Measurements from ENCODE around the gene JDP2.

Gene JDP2

DNA sequence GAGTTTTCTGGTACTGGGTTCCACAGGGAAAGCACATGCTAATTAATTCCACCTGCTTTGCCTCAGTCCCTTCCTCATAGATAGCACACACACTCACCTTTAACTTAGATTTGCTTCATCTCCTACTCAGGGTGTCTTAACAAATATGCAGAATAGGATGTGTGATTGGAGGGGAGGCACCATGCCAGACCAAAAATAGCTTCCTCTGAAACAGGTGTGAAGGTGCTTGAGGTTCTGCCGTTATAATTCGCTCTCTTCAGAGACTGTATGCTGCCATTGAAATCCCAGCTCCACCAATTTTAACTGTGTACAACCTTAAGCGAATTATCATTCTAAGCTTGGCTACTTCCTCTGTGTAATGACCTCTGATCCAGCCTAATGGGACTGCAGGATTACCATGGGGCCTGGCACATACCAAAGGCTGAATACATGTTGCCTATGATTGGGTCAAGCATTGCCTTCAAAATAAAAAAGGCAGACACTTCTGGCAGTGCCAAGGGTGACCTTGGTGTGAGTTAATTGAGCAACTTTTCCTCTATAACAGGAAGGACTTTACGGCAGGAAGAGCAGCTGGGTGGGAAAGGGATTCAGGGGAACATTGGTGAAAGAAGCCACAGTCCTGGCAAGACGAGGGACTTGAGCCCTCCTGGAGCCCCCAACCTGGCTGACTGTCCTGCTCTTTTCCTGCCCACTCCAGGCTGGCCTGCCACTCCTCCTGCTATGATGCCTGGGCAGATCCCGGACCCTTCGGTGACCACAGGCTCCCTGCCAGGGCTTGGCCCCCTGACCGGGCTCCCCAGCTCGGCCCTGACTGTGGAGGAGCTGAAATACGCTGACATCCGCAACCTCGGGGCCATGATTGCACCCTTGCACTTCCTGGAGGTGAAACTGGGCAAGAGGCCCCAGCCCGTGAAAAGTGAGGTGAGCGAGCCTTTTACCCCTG is 9.7 kb downstream of the JDP2 start:
- Histone ChIP-seq H3F3A (ENCODE audit: insufficient read depth) (peaks cover 43% of the 10 kb centered on the region), H3K27ac (ENCODE audit: low read depth, low read length) (peak overlapping the region; percentile 96), H3K9me2 (replicated peaks; ENCODE audit: insufficient read depth, low read length) (no peaks in the 10 kb centered on the region), H3K36me3 (ENCODE audit: low read length) (peaks cover 19% of the 10 kb centered on the region), H3K4me3 (ENCODE audit: insufficient read depth, low read length, poor library complexity, severe bottlenecking) (no peak overlapping the region), H2AFZ (ENCODE audit: low read depth, low read length, severe bottlenecking) (no peak overlapping the region), H3K27me3 (ENCODE audit: low read length) (no peaks in the 10 kb centered on the region), H3K4me2 (ENCODE audit: low read depth, low read length, poor library complexity, severe bottlenecking) (peak overlapping the region; percentile 62), H3K79me2 (ENCODE audit: insufficient read depth, low read length) (peaks cover 84% of the 10 kb centered on the region), H4K20me1 (ENCODE audit: low read depth, low read length) (no peaks in the 10 kb centered on the region), H3K9me3 (ENCODE audit: insufficient read depth, low read length) (no peaks in the 10 kb centered on the region), H3K9ac (ENCODE audit: low read length) (peak overlapping the region; percentile 58)
- TF ChIP-seq, protein P1, sequence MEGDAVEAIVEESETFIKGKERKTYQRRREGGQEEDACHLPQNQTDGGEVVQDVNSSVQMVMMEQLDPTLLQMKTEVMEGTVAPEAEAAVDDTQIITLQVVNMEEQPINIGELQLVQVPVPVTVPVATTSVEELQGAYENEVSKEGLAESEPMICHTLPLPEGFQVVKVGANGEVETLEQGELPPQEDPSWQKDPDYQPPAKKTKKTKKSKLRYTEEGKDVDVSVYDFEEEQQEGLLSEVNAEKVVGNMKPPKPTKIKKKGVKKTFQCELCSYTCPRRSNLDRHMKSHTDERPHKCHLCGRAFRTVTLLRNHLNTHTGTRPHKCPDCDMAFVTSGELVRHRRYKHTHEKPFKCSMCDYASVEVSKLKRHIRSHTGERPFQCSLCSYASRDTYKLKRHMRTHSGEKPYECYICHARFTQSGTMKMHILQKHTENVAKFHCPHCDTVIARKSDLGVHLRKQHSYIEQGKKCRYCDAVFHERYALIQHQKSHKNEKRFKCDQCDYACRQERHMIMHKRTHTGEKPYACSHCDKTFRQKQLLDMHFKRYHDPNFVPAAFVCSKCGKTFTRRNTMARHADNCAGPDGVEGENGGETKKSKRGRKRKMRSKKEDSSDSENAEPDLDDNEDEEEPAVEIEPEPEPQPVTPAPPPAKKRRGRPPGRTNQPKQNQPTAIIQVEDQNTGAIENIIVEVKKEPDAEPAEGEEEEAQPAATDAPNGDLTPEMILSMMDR (IDR thresholded peaks at IDR 0.05; ENCODE audit: insufficient read depth, low read length, poor library complexity, severe bottlenecking): no peak
- TF ChIP-seq EZH2phosphoT487 (conservative IDR thresholded peaks at IDR 0.05; ENCODE audit: low read length): no peak

DNA sequence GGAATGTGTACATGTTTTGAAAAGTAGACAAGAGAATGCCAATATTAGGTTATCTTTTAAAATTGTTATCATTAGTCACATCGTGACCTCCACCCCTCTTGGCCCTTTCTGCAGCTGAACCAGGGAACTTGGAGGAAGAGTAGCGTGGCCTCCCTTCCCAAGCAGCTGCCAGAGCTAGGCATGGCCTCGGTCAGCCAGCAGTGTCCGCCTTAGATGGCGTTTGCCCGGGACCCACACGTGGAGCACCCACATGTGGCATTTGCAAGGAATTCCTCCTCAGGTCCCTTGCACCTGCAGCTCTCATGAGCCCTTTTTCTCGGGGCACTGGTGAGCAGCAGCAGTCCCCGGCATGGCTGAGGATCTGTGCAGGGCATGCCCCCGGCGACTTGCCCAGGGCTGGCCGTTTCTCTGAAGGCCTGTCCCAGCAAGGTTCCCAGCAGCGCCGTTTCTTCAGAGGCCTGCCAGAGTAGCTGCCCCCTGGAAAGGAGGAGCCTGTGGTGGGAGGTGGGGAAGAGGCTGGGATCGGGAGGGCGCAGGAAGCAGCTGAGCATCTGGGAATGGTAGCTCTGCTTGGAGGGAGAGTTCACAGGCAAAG is 10.8 kb downstream of the JDP2 start:
- H3K4me2 ChIP-seq (ENCODE audit: low read depth, low read length, poor library complexity, severe bottlenecking): peak overlapping the region; percentile 87
- peaks cover 91% of the 10 kb centered on the region for H3K79me2 ChIP-seq (ENCODE audit: insufficient read depth, low read length)
- H3K9ac ChIP-seq (ENCODE audit: low read length): peak overlapping the region; percentile 58; the same call in 1 of the 2 replicates
- H3K9me3 ChIP-seq (ENCODE audit: insufficient read depth, low read length): no peaks in the 10 kb centered on the region
- H3K36me3 ChIP-seq (ENCODE audit: low read length): peaks cover 20% of the 10 kb centered on the region
- H3K27me3 ChIP-seq (ENCODE audit: low read length): no peaks in the 10 kb centered on the region
- peak overlapping the region; percentile 96 for H3K27ac ChIP-seq (ENCODE audit: low read depth, low read length)
- H3K4me3 ChIP-seq (ENCODE audit: insufficient read depth, low read length, poor library complexity, severe bottlenecking): no peak overlapping the region
- H3K9me2 ChIP-seq (replicated peaks; ENCODE audit: insufficient read depth, low read length): no peaks in the 10 kb centered on the region
- no peaks in the 10 kb centered on the region for H4K20me1 ChIP-seq (ENCODE audit: low read depth, low read length)
- TF ChIP-seq, protein P1 (IDR thresholded peaks at IDR 0.05; ENCODE audit: insufficient read depth, low read length, poor library complexity, severe bottlenecking): no peak
- TF ChIP-seq EZH2phosphoT487 (conservative IDR thresholded peaks at IDR 0.05; ENCODE audit: low read length): no peak
- H3F3A ChIP-seq (ENCODE audit: insufficient read depth): peaks cover 42% of the 10 kb centered on the region
- H2AFZ ChIP-seq (ENCODE audit: low read depth, low read length, severe bottlenecking): no peak overlapping the region

DNA sequence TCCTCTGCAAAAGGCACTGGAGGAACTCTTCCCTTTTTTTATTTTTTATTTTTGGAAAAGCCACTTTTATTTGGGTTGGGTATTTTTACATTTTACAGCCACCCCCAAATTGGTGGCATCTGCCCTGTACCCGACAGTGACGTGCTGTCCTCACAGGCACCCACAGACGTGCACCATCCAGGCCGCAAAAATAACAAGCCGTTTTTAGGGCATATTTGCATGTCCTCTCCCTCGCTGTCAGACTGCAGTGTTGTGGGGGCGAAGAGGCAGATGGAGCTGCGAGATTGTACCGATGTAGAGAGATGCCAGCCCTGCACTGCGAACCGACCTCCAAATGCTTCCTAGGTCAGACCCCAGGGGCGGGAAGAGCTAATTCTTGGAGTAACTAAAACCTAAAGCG is 12.2 kb downstream of the JDP2 start:
- H3K4me2 ChIP-seq (ENCODE audit: low read depth, low read length, poor library complexity, severe bottlenecking): peak overlapping the region; percentile 87

More for the DNA sequence above, 12.2 kb downstream of the JDP2 start:
- Histone ChIP-seq H3K4me3 (ENCODE audit: insufficient read depth, low read length, poor library complexity, severe bottlenecking) (peak overlapping the region; percentile 54), H4K20me1 (ENCODE audit: low read depth, low read length) (no peaks in the 10 kb centered on the region), H3K27me3 (ENCODE audit: low read length) (no peaks in the 10 kb centered on the region), H3K9ac (ENCODE audit: low read length) (peak overlapping the region; percentile 58), H3K9me3 (ENCODE audit: insufficient read depth, low read length) (no peaks in the 10 kb centered on the region), H3K27ac (ENCODE audit: low read depth, low read length) (peak overlapping the region; percentile 96), H3K9me2 (replicated peaks; ENCODE audit: insufficient read depth, low read length) (no peaks in the 10 kb centered on the region), H3K36me3 (ENCODE audit: low read length) (peaks cover 27% of the 10 kb centered on the region), H3K79me2 (ENCODE audit: insufficient read depth, low read length) (peaks cover 89% of the 10 kb centered on the region), H3F3A (ENCODE audit: insufficient read depth) (peaks cover 38% of the 10 kb centered on the region), H2AFZ (ENCODE audit: low read depth, low read length, severe bottlenecking) (no peak overlapping the region)
- no peak for TF ChIP-seq EZH2phosphoT487 (conservative IDR thresholded peaks at IDR 0.05; ENCODE audit: low read length)
- TF ChIP-seq, protein P1 (IDR thresholded peaks at IDR 0.05; ENCODE audit: insufficient read depth, low read length, poor library complexity, severe bottlenecking): no peak

Data from SU-DHL-6 (cell line).